Lower lobe of right lung (tissue), 2 donors: ENCODE data around the gene BAHCC1. TPM values are rescaled to one million over a fixed set of nuclear protein-coding genes. Genes with fewer than 3 reads are reported as not detected.

ENCODE experiments used
- ATAC-seq, 2 donors: fragments of 200-7000 bp; cut with Tn5 transposase; one replicate each; pipeline ENCODE4 v1.9.1; 2020 to 2022; ENCODE audit warnings: mild to moderate bottlenecking in 2 of 2, moderate library complexity in 2 of 2
- DNase-seq: peaks from one replicate; pipeline ENCODE4 v3.0.0-alpha.2; 2020
- H3K27ac ChIP-seq: fragments of 200-600 bp; one replicate; pipeline ENCODE4 v1.8.0; 2022
- H3K27me3 ChIP-seq: fragments of 200-600 bp; one replicate; pipeline ENCODE4 v1.8.0; 2022; ENCODE audit warnings: low read depth
- H3K36me3 ChIP-seq: fragments of 200-600 bp; one replicate; pipeline ENCODE4 v1.8.0; 2022; ENCODE audit warnings: mild to moderate bottlenecking
- H3K4me1 ChIP-seq: fragments of 200-600 bp; one replicate; pipeline ENCODE4 v1.8.0; 2022
- H3K4me3 ChIP-seq: fragments of 200-600 bp; one replicate; pipeline ENCODE4 v1.8.0; 2022; ENCODE audit warnings: mild to moderate bottlenecking
- H3K9me3 ChIP-seq: fragments of 200-600 bp; one replicate; pipeline ENCODE4 v1.8.0; 2022
- intact Hi-C: fragments of 100-400 bp; cut with DNase I; formaldehyde crosslinking; loops from one replicate; pipeline ENCODE4 v1.11.0; 2022
- total RNA-seq: library from RNA; stranded (reverse); fragmentation: NEBNext Ultra II Directional; extraction: Animal tissue kit (Norgen Biotek cat#: 25700); gene quantifications from one replicate; pipeline ENCODE4 v1.2.1, GENCODE V29; 2021
- TF ChIP-seq, protein P1 (sequence below): fragments of 200-600 bp; IDR thresholded peaks from one replicate; pipeline ENCODE4 v1.8.0; 2022; ENCODE audit warnings: antibody characterized with exemption, mild to moderate bottlenecking
- donor health status: DM: no; HTN: yes; CAD: no; lungs with severe emphysema.

BAHCC1 gene
- total RNA-seq, 1 donor from 2014 or later, result 19.9 TPM

GRCh38 chr17:81470270-81470943 is 75.2 kb downstream of the BAHCC1 start:
- no peaks in the 10 kb centered on the region for H3K4me1 ChIP-seq
- H3K27me3 ChIP-seq, result no peaks in the 10 kb centered on the region
- ATAC-seq, result no peak
- intact Hi-C loops, result no loop called here
- DNase-seq, result no peak
- H3K36me3 ChIP-seq, result no peaks in the 10 kb centered on the region
- TF ChIP-seq, protein P1, sequence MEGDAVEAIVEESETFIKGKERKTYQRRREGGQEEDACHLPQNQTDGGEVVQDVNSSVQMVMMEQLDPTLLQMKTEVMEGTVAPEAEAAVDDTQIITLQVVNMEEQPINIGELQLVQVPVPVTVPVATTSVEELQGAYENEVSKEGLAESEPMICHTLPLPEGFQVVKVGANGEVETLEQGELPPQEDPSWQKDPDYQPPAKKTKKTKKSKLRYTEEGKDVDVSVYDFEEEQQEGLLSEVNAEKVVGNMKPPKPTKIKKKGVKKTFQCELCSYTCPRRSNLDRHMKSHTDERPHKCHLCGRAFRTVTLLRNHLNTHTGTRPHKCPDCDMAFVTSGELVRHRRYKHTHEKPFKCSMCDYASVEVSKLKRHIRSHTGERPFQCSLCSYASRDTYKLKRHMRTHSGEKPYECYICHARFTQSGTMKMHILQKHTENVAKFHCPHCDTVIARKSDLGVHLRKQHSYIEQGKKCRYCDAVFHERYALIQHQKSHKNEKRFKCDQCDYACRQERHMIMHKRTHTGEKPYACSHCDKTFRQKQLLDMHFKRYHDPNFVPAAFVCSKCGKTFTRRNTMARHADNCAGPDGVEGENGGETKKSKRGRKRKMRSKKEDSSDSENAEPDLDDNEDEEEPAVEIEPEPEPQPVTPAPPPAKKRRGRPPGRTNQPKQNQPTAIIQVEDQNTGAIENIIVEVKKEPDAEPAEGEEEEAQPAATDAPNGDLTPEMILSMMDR, result no peak
- H3K9me3 ChIP-seq, result no peaks in the 10 kb centered on the region
- H3K4me3 ChIP-seq, result no peak overlapping the region
- H3K27ac ChIP-seq, result no peak overlapping the region

DNA sequence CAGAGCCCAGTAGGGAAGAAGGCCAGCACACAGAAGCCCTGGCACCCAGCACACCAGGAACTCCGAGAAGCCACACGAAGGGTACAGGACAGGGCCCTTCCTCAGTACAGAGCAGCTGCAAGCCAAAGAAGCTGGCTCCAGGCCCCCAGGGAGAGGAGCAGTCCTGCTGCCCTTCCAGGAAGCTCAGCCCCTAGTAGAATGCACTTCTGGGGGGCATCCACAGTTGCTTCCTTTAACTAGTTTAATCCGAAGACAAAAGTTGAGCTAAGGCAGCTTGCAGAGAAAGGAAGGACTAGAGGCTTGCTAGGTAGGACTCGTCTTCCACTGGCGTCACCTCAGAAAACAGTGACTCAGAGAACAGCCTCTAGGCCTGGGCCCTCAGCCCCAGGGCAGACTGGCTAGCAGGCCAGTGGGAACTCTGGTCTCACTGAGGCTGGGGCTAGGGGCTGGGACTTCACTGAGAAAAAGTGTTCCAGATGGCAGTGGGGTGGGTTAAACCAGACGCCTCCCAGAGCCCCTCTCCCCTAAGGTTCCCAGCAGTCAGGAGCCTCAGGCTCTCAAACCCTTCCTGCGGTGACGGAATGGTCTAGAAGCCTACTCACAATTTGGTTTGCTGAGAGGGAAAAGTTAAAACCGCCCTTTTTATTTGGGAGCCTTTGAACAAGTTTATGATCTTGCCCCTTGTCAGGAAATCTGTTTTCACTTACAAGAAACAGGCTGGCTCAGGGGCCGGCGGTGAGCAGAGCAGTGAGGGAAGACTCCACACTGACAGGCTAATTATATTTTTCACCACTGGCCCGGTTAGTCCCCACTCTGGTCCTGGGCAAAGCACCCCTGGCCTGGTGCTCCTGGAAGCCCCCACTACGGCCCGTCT is 75.9 kb downstream of the BAHCC1 start:
- ATAC-seq (no peak), DNase-seq (no peak)
- no peak overlapping the region for H3K4me3 ChIP-seq
- intact Hi-C loops, result no loop called here
- TF ChIP-seq, protein P1, result no peak
- no peaks in the 10 kb centered on the region for H3K36me3 ChIP-seq
- H3K27ac ChIP-seq, result no peak overlapping the region
- H3K27me3 ChIP-seq, result no peaks in the 10 kb centered on the region
- H3K4me1 ChIP-seq, result no peaks in the 10 kb centered on the region
- H3K9me3 ChIP-seq, result no peaks in the 10 kb centered on the region

- TF ChIP-seq, protein P1, result no peak
- Histone ChIP-seq H3K4me3 (no peak overlapping the region), H3K4me1 (no peaks in the 10 kb centered on the region), H3K36me3 (no peaks in the 10 kb centered on the region), H3K27ac (no peak overlapping the region), H3K27me3 (no peaks in the 10 kb centered on the region), H3K9me3 (no peaks in the 10 kb centered on the region)
- ATAC-seq (peak; percentile 23 to 27), DNase-seq (no peak)
- intact Hi-C loops, result no loop called here
These were observed 76.7 kb downstream of the BAHCC1 start for GRCh38 chr17:81471818-81472456.

- intact Hi-C loops, result no loop called here
- Histone ChIP-seq H3K4me3 (no peak overlapping the region), H3K27me3 (no peaks in the 10 kb centered on the region), H3K9me3 (no peaks in the 10 kb centered on the region), H3K36me3 (no peaks in the 10 kb centered on the region), H3K4me1 (no peaks in the 10 kb centered on the region), H3K27ac (no peak overlapping the region)
- TF ChIP-seq, protein P1, result no peak
- no peak for ATAC-seq
- DNase-seq, result no peak
These were observed 77.8 kb downstream of the BAHCC1 start for GRCh38 chr17:81473019-81473418.

GRCh38 chr17:81474958-81475357 is 79.7 kb downstream of the BAHCC1 start:
- DNase-seq, result no peak
- TF ChIP-seq, protein P1, result no peak
- no peak for ATAC-seq
- H3K4me1 ChIP-seq, result no peaks in the 10 kb centered on the region
- H3K36me3 ChIP-seq, result no peaks in the 10 kb centered on the region
- H3K27ac ChIP-seq, result no peak overlapping the region
- no peak overlapping the region for H3K4me3 ChIP-seq
- H3K27me3 ChIP-seq, result no peaks in the 10 kb centered on the region
- H3K9me3 ChIP-seq, result no peaks in the 10 kb centered on the region
- intact Hi-C loops, result no loop called here
